IPS DF 6.9 (cell line): ENCODE results near the gene MAGEB4.

ENCODE experiments used
- DNase-seq: peaks from one replicate; pipeline ENCODE4 v3.0.0-alpha.2; 2013; ENCODE audit warnings: low read depth, low spot score
- H3K27ac ChIP-seq: one replicate; pipeline ENCODE4 v1.5.1; 2013; ENCODE audit warnings: low read length, control low read depth
- H3K27me3 ChIP-seq: 2 replicates; pipeline ENCODE4 v1.6.1; 2013; ENCODE audit warnings: mild to moderate bottlenecking, low read length; ENCODE audit not compliant: control insufficient read depth, insufficient read depth
- H3K36me3 ChIP-seq: 2 replicates; pipeline ENCODE4 v1.6.1; 2013; ENCODE audit warnings: low read length; ENCODE audit not compliant: control insufficient read depth, insufficient read depth
- H3K4me1 ChIP-seq: 2 replicates; pipeline ENCODE4 v1.6.1; 2013; ENCODE audit warnings: low read length; ENCODE audit not compliant: control insufficient read depth, insufficient read depth
- H3K4me3 ChIP-seq: 2 replicates; pipeline ENCODE4 v1.5.1; 2013; ENCODE audit warnings: mild to moderate bottlenecking, low read length
- H3K9me3 ChIP-seq: 2 replicates; pipeline ENCODE4 v1.6.1; 2013; ENCODE audit warnings: low read length, inconsistent platforms; ENCODE audit not compliant: control insufficient read depth, insufficient read depth
- WGBS: extraction: QIAGEN DNeasy Blood & Tissue Kit; methylation state at CpG from one replicate; pipeline ENCODE4 v1.1.7; 2013; ENCODE audit warnings: mixed read lengths, missing lambda C conversion rate; ENCODE audit not compliant: insufficient read length, insufficient coverage; 5-methylcytosine and 5-hydroxymethylcytosine counted together

Gene MAGEB4

GRCh38 chrX:30246769-30247489 lies 5.1 kb downstream of the MAGEB4 start, which contains the start of gene MAGEB1:
MAGEB1 (plus strand) TSS chrX:30247146; CDS start chrX:30250494, 3,348 bp downstream.
- Histone ChIP-seq H3K4me1 (no peaks in the 10 kb centered on the region), H3K36me3 (no peaks in the 10 kb centered on the region), H3K4me3 (no peak within 1 kb of the TSS), H3K9me3 (no peaks in the 10 kb centered on the region), H3K27me3 (no peaks in the 10 kb centered on the region), H3K27ac (no peak within 1 kb of the TSS)
- no CpG with 5 or more reads among the region's 38 CpGs for WGBS
- peak; percentile 35 for DNase-seq

GRCh38 chrX:30248854-30249253 lies 7.1 kb downstream of the MAGEB4 start:
- no CpG with 5 or more reads among the region's 4 CpGs for WGBS
- H3K27ac ChIP-seq = no peak overlapping the region
- DNase-seq = no peak

GRCh38 chrX:30253257-30253656 lies 11.5 kb downstream of the MAGEB4 start:
- no peak overlapping the region for H3K27ac ChIP-seq
- no peaks in the 10 kb centered on the region for H3K36me3 ChIP-seq
- WGBS = no CpG with 5 or more reads among the region's 1 CpG
- no peak overlapping the region for H3K4me3 ChIP-seq
- no peaks in the 10 kb centered on the region for H3K9me3 ChIP-seq
- H3K27me3 ChIP-seq = no peaks in the 10 kb centered on the region
- no peak for DNase-seq
- H3K4me1 ChIP-seq = no peaks in the 10 kb centered on the region

More at GRCh38 chrX:30248854-30249253, 7.1 kb downstream of the MAGEB4 start:
- no peaks in the 10 kb centered on the region for H3K9me3 ChIP-seq
- no peaks in the 10 kb centered on the region for H3K36me3 ChIP-seq
- H3K4me1 ChIP-seq = no peaks in the 10 kb centered on the region
- H3K27me3 ChIP-seq = no peaks in the 10 kb centered on the region
- H3K4me3 ChIP-seq = no peak overlapping the region

- Histone ChIP-seq H3K27ac (no peak overlapping the region), H3K4me1 (no peaks in the 10 kb centered on the region), H3K36me3 (no peaks in the 10 kb centered on the region), H3K4me3 (no peak overlapping the region), H3K9me3 (no peaks in the 10 kb centered on the region), H3K27me3 (no peaks in the 10 kb centered on the region)
- WGBS = no CpG with 5 or more reads among the region's 2 CpGs
- DNase-seq = no peak
Measured at GRCh38 chrX:30259927-30260326, 18.1 kb downstream of the MAGEB4 start.

- Histone ChIP-seq H3K4me3 (no peak overlapping the region), H3K27me3 (no peaks in the 10 kb centered on the region), H3K4me1 (no peaks in the 10 kb centered on the region), H3K27ac (no peak overlapping the region), H3K9me3 (no peaks in the 10 kb centered on the region), H3K36me3 (no peaks in the 10 kb centered on the region)
- DNase-seq = no peak
Measured at GRCh38 chrX:30261012-30261411, 19.2 kb downstream of the MAGEB4 start.

GRCh38 chrX:30262763-30263162 lies 21.0 kb downstream of the MAGEB4 start:
- Histone ChIP-seq H3K36me3 (no peaks in the 10 kb centered on the region), H3K9me3 (no peaks in the 10 kb centered on the region), H3K4me3 (no peak overlapping the region), H3K27ac (no peak overlapping the region), H3K4me1 (no peaks in the 10 kb centered on the region), H3K27me3 (no peaks in the 10 kb centered on the region)
- WGBS = no CpG with 5 or more reads among the region's 1 CpG
- DNase-seq = no peak

- Histone ChIP-seq H3K27me3 (no peaks in the 10 kb centered on the region), H3K9me3 (no peaks in the 10 kb centered on the region), H3K4me1 (no peaks in the 10 kb centered on the region), H3K27ac (no peak overlapping the region), H3K4me3 (no peak overlapping the region), H3K36me3 (no peaks in the 10 kb centered on the region)
- no CpG with 5 or more reads among the region's 3 CpGs for WGBS
- no peak for DNase-seq
Measured at GRCh38 chrX:30270639-30271038, 28.8 kb downstream of the MAGEB4 start.

- H3K36me3 ChIP-seq = no peaks in the 10 kb centered on the region
- no peaks in the 10 kb centered on the region for H3K27me3 ChIP-seq
- peak; percentile 0 for DNase-seq
- no peaks in the 10 kb centered on the region for H3K4me1 ChIP-seq
- H3K27ac ChIP-seq = no peak overlapping the region
- WGBS = no CpG with 5 or more reads among the region's 1 CpG
- no peak overlapping the region for H3K4me3 ChIP-seq
- H3K9me3 ChIP-seq = no peaks in the 10 kb centered on the region
Measured at GRCh38 chrX:30275498-30275897, 33.7 kb downstream of the MAGEB4 start.

GRCh38 chrX:30278365-30278764 lies 36.6 kb downstream of the MAGEB4 start:
- no peak for DNase-seq
- Histone ChIP-seq H3K4me1 (no peaks in the 10 kb centered on the region), H3K27me3 (no peaks in the 10 kb centered on the region), H3K27ac (no peak overlapping the region), H3K36me3 (no peaks in the 10 kb centered on the region), H3K9me3 (no peaks in the 10 kb centered on the region), H3K4me3 (no peak overlapping the region)
- no CpG with 5 or more reads among the region's 1 CpG for WGBS

GRCh38 chrX:30280428-30280827 lies 38.6 kb downstream of the MAGEB4 start:
- no peaks in the 10 kb centered on the region for H3K36me3 ChIP-seq
- no peaks in the 10 kb centered on the region for H3K4me1 ChIP-seq
- no peak for DNase-seq
- H3K27ac ChIP-seq = no peak overlapping the region
- H3K9me3 ChIP-seq = no peaks in the 10 kb centered on the region
- no peak overlapping the region for H3K4me3 ChIP-seq
- no CpG with 5 or more reads among the region's 1 CpG for WGBS
- no peaks in the 10 kb centered on the region for H3K27me3 ChIP-seq

- H3K27ac ChIP-seq = no peak overlapping the region
- H3K9me3 ChIP-seq = no peaks in the 10 kb centered on the region
- H3K27me3 ChIP-seq = no peaks in the 10 kb centered on the region
- no peak for DNase-seq
- no peaks in the 10 kb centered on the region for H3K4me1 ChIP-seq
- H3K36me3 ChIP-seq = no peaks in the 10 kb centered on the region
- no peak overlapping the region for H3K4me3 ChIP-seq
Measured at GRCh38 chrX:30282527-30282926, 40.7 kb downstream of the MAGEB4 start.
